Measurements from ENCODE around the gene NOS3.
A peak's percentile ranks its signal among the peaks of the same experiment; 100 is the strongest.

The NOS3 gene

DNA sequence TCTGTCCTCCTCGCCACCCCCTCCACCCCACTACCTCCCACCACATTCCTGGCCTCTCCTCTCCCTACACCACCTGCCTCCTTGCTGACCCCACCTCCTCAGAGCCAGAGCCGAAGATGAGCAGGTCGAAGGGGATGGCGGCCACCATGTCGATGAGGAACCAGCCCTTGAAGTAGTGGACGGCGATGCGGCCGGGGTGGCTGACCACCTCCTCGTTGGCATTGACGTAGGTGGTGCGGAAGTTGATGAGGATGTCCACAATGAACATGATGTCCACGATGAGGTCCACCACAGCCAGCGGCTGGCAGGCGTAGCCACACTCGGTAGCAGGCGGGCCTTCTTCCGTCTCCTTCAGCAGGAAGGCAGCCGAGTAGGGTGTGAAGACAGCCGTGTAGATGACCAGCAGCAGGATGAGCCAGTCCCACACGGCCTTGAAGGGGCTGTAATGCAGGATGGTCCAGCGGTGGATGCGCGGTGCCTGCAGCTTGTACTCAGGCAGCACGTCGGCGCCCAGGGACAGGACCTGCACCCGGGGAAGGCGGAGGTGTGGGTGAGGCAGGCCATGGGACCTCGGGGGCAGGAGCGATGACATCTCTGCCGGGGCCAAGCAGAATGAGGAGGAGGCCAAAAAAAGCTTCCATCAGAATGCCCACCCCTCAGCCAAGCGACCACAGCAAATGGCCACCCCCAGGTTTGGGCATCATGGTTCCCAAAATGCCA, 38.3 kb upstream of the NOS3 start:
- no peak for DNase-seq

DNA sequence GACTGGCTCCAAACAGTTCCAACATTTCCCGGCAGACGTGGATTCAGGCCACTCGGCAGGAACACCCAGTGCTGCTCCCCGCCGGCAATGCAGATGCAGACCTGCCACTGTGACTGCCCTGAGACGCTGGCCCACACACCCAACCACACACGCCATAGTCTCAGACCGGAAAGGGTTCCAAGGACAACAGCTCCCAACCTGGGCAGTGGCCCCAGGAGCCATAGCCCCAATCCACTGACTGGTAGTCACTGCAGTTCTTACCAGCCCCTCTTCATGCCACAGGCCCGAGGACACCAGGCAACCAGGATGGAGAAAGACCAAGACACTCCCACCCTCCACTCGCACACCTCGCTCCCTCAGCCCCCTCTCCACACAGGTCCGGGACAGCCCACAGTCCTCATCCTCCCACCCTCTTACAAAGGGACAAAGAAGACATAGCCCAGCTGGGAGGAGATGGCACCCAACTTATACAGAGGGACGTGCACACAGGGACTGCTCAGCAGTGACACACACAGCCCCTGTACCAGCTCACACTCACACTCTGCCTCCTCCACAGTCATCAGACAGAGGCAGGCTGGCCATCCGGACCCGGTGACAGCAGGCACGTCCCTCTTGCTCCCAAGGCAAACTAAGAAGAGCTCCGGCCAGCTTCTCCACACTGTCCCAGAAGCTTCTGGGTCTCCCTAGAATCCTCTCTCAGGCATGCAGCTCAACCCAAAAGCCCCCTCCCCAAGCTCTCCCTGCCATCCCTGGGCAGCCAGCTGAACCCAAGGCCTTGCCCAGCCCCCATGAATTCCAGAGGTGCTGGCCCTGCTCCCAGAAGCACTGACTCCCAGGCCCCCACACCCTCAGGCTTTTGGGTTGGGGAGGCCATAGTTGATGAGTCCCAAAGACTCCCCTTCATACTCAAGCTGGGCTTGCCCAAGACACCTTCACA, 37.5 kb upstream of the NOS3 start:
- no peak for DNase-seq

DNA sequence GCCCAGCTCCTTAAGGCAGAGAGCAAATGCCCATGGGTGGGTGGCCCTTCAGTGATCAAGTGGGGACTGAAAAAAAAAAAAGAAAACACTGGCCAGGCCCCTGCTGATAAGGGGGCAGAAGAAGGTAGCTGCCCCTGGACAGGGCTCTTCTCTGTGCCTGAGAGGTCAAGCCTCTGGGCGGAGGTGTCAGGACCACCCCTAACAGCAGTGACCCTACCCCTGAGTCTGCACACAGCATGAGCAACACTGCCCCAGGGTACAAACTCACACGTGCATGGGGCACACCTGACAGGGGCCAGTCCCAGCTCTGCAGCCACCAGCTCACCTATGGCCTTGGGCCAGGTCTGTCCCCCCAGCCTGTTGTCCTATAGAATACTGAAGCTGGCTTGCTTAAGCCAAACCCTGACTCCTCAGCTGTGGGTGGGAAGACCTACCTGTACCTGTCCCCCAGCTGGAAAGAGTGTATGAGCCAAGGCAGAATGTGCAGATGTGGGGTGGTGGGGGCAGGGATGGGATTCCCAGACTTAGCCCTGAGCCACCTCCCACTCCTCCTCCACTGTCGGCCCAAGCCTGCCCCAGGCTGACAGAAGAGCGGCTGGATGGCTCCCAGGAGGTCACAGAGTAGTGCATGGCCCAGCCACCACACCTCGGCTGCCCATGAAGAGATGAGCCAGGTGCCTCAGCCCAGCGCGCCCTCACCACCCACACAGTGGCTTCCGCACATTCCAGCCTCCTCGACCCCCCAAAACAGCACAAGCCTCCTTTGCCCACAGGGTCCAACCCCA, 36.4 kb upstream of the NOS3 start:
- no peak for DNase-seq

DNA sequence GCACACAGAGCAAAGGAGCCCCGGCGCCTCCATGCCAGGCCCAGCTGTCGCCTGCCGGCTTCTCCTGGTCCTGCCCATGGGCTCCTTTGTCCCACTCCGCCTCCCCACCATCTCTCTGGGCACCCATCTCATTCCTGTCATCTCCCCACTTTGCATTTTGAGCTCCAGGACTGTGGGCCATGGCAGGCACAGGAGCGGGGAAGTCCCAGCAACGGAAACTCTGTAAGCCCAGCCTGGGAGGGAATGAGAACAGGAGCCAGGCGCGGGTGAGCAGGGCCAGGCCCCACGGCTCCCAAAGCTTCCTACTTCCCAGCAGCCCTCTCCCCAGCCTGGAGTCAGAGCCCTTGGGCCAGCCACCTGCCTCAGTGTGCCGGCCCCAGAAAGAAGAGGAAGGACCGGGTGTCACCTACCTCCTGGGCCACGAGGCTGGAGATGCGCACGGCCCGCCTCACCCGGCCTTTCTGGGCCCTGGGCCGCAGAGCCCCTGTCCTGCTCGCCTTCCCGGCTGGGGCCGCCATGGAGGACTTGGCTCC, 35.8 kb upstream of the NOS3 start:
- DNase-seq = no peak

DNA sequence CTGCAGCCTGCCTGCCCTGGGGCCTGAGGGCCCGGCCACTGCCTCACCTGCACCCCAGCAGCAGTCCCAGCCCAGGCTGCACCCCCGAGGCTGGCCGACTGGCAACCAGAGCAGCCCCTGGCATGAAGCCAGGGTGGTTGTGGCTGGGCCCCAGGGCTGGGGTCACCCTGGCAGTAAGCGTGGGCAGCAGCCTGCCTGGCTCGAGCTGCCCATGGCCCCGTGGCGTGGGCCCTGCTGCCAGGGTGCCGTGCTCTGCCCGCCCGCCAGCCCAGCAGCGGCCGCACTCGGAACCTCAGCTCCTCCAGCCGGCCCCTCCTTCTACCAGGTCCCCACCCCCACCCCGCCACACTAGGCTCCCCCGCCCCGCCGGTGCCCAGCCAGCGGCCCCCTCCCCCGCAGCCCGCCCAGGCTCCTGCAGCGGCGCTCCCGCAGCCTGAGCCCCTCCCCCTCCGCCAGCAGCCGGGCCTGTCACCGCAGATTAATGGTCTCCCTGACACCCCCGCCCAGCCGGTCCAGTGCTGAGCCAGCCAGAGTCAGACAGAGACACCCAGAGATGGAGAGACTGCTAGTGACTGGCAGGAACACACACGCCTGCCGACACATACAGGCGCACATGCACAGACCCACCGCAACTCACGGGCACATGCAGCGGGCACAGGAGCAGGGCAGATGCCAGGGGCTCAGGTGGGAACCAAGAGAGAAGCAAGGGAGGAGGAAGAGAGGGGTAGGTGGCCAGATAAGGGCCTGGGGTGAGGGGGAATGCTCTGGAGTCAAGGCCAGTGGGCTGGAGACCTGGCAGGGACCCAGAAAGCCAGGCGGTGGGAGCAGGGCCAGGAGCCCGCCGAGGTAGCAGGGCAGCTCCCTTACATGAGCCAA, 35.1 kb upstream of the NOS3 start:
- no peak for DNase-seq

DNA sequence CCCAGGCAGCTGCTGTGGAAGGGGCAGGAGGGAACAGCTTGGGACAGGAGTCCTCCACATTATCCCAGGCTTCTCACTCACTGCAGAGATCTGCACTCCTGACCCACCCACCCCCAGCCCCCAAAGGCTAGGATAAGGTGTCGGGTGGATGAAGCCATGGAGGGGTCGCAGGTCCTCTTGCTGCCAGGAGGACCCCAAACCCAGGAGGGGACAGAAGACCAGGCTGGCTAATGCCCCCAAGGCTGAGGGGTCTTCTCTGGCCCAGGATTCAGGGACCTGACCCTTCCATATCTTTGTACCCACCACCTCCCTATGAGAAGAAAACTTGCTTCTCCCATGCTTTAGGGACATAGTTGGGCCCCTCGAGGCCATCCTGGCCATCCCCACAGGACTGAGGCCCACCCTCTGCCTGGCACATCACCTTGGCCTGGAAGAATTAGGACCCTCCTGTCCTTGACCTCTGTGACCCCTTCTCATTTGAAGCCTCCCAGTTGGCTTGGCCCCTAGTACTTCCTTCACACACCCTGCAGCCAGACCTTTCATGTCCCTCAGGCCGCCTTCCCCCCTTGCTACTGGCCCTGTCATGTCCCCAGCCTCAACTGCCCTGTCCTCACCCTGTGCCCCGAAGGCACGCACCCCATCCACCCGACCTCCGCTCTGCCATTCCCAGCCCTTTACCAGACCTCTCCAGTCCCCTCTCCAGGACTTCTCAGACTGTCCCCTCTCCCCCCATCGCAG, 34.3 kb upstream of the NOS3 start:
- no peak for DNase-seq

DNA sequence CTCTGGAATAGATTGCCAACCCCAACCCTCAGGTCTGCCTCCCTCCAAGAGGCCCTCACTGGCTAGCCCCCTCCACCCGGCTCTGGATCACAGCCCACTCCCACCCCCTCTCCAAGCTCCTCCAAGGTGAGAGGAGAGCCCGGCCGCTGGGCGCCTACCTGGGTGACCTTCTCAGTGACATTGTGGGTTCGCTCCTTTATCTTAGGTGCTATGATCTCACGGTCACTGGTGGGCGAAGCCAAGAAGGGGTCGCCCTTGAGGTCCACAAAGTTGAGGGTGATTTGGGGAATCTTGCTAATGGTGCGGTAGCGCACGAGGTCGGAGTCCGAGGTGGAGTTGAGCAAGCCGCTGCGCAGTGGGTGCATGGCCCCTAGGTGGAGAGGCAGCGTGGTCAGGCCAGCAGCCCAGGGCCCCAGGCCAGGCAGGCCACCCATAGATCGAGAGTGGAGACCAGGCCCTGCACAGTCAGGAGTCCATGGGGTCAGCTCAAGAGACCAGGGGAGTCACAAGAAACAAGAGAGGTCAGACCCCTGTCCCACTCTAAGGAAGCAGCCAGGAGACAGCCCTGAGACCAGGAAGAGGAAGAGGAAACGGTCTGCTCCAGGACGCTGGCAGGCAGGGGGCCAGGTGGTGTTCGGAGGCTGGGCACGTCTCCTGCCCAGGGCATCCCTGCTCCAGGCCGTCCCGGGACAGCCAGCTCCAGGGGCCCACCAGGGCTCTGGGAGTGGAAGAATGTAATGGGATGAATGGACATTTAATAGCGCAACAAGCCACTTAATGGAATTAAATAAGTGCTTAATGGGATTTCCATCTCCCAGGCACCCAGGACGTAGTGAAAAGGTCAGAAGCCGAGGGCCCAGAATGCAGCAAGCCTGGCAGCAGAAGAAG, 33.4 kb upstream of the NOS3 start:
- DNase-seq = no peak

DNA sequence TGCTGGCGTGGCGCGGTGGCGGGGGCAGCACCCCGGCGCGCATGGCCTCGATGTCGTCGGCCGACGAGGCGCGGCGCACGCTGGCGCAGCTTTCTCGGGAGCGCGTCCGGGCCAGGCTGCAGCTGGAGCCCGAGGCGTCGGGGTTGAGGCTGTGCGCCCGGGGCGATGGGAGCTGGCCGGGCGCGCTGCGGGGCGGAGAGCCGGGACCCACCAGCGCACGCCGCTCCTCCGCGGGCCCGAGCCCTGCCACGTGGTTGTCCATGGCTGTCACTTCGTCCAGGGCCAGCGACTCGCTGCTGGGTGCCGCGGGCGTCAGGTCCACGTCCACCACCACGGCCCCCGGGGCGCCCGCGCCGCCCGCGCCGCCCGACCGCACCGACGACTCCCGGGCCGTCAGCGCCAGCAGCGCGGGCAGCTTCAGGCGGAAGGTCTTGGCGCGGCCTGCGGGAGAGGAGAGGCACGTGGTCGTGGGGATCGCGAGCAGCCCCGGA, 32.7 kb upstream of the NOS3 start:
- no peak for DNase-seq

DNA sequence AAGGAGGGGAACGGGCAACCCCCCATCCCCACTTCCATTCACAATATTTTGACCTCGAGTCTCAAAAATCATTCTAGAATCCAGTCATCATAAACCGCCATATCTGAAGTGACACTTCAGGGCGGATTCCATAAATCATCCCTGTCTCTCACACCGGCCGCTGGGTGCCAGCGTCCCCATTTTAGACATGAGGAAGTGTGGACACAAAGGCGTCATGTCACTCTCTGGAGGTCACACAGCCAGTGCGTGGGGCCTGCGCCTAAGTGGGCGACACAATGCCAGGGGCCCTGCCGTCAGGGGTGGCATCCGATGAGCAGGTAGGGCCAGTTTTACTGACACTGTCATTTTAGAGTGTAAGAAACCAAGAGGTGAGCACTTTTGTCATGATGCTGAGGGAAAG, 32.2 kb upstream of the NOS3 start:
- DNase-seq = no peak

DNA sequence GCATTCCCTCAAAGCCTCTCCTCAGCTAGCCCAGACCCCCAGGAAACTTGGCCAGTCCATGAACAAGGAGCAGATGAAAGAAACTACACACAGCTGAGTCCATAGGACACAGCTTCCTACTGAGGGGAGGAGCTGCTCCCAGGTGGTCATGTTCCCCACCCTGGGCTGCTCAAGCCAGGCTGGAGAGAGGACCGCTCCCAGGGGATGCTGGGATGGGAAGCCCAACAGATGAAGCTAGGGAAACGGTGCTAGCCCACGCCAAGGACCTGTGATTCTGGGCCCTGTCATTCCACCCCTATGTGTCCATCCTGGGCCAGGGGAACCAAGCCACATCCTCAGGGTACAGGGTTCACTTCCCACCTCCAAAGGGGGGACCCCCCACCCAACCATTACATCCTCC, 31.7 kb upstream of the NOS3 start:
- no peak for DNase-seq

DNA sequence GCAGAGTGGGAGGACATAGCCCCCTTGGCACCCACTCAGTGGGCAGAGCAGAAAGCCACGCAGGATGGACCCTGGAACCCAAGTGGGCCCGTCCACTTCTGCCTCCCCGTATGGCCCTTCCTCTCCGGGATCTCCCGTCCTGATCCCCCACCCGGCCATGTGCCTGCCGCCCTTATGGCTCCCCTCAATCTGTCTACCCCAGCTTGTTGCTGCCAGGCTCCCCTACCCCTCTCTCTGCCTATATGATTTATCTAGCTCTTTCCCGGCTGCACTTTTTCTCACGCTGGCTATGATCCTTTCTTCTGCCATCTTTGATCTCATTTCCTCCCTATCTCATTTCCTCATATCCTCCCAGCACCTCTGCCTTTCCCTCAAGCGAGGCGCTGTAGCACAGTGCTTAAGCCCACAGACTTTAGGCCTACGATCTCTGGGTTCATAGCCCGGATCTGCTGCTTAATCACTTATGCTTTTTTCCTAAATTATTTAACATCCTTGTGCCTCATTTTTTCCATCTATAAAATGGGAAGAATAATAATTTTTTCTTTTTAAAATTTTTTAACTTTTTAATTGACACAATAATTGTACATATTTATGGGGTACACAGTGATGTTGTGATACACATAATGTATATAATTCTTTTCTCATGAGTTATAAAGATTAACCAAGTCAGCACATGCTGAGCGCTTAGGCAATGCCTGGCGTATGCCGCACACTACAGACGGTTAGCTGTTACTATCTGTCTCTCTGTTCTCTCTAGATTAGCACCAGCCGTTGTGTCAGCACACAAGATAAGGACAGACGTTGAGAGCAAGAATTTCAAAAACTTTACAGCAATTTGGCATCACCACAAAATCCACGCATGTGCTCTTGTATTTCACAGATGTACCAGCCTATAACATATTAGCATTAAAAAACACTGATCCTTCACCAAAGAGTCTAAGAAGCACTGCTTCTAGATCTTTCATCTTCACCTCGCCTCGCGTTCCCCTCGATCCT, 30.8 kb upstream of the NOS3 start:
- DNase-seq = peak; percentile 30

DNA sequence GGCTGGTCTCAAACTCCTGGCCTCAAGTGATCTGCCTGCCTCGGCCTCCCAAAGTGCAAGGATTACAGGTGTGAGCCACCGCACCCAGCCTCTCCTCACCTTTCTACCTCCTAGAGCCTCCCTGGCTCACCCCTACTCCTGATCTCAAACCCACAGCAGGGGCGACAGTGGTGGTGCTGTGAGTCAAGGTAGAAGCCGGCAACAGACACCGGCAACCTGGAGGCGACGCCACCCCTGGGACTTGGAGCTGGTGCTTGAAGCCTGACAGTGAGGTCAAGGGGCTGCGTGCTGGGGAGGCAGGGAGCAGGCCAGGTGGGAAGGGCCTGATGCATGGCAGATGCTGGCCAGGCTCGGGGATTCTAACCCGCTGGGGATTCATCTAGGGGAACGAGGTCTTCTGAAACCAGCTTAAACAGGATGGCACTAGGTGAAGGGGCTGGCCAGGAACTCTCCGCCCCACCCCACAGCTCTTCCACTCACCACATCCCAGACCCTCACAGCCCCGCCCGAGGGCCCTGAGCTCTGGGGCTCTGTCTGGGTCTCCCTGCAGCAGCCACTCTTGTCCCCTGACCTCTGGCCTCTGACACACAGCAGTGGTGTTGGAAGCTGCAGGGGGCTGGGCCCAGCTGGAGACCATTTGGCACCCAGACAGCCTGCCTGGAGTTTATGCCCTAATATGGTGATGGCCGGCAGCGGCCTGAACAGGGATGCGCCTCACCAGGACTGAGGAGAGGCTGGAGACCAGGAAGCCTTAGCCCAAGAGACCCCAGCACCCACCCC, 29.1 kb upstream of the NOS3 start:
- DNase-seq = no peak

DNA sequence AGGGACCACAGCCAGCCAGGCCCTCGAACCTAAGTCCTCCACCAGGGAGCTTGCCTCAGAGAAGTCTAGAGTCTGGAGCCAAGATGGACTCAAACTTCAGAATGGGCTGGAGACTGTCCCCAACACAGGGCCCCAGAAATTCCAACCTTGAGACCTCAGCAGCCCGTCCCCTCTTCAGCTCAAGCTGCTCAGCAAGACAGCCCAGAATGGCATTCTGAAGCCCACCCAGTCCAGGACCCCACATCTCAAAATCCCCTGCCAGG, 28.6 kb upstream of the NOS3 start:
- no peak for DNase-seq

DNA sequence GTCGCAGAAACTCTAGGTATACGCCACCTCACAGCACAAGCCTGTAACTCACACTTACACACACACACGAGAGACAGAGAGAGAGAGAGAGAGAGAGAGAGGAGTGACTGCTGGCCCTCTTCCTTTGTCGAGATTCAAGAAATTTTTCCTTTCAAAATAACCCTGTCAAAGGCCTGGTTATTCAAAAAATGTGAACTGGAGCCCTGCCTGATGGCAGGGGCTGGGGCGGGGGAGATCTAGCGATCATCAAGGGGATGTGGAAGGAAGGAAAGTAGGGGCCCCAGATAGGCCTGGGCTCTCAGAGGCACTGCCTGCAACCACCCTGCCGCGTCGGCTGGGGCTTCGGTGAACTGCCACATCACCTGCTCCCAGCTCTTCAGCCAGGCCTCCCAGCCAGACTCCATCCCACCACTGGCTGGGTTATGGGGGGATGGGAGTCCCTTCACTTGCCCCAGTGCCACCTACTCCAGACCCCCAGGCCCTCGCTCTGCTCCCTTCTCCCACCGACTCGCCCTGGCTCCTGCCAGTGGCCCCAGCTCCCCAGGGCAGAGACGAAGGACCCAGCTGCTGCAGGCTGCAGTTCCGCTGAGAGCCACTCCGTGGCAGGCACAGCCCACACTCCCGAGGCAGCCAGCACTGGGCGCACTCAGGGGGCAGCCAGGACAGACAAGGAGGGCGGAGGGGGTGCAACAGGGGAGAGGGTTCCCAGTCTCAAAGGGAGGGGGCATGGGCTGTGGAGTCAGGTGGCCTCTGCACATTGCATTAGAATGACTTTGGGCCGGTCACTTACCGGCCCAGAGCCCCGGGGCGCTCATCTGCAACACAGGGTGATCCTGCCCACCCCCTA, 28.0 kb upstream of the NOS3 start:
- DNase-seq = peak; percentile 57

DNA sequence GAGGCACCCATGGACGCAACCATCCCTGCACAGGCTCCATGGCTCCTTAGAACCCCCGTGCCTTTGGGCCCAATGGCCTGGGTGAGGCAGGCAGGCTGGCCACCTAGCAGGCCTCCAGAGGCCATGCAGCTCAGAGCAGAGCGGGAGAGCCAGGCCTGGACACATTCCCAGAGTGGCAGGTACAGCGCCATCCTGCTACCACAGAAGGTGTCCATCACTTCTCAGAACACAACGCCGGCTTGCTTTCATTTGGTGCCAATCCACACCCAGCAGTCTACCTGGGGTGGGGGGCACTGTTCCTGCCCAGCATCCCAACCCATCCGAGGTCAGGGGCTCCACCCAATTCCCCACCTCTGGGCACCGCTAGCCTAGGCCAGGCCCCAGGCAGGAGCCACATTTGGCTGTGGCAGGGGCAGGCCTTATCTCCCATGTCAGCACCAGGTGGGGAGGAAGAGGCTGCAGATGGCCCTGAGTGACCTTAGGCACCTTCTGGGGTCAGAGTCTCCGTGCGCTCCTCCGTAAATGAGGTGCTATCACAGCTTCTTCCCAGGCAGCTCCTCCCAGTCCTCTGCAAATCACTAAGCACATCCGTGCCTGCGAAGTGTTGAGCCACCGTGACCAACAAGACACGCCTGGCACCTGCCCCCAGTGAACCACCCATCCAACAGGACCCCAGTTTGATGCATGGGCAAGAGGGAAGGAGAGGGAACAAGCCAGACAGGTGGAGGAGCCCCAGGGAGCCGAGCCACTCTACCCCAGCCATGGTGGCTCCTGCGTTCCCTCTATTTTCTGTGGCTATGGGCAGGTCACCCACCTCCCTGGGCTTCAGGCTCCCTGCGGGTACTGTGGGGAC, 26.9 kb upstream of the NOS3 start:
- DNase-seq = no peak

DNA sequence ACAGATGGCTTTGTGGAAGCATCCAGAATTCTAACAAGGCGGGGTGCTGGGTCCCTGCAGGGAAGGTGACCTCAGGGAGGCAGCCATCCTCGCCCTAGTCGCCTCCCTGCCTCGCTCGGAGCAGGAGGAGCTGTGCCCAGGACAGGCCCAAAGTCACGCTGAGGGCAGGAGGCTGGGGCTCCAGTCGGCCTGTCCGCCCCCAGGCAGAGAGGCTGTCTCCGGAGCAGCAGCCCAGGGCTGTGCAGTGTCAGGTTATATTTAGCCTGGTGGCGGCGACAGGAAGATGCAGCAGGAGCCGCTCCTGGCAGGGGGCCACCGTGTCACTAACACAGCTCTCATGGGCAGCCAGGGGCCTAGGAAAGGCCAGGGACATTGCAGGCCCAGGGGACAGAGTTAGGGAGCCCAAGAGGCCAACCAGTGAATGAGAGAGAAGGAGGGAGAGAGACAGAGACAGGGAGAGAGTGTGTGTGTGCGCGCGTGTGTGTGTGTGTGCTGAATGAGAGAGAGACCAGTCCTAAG, 26.2 kb upstream of the NOS3 start:
- no peak for DNase-seq

All from central memory CD4-positive, alpha-beta T cell (primary cell).